AML-193 (cell line): ENCODE measurements around the gene MRPL58.

ENCODE experiments used
- DNase-seq, 2 experiments: peaks; one replicate each; lab custom pipeline; 2025; lab: John Stamatoyannopoulos, UW

MRPL58 gene

DNA sequence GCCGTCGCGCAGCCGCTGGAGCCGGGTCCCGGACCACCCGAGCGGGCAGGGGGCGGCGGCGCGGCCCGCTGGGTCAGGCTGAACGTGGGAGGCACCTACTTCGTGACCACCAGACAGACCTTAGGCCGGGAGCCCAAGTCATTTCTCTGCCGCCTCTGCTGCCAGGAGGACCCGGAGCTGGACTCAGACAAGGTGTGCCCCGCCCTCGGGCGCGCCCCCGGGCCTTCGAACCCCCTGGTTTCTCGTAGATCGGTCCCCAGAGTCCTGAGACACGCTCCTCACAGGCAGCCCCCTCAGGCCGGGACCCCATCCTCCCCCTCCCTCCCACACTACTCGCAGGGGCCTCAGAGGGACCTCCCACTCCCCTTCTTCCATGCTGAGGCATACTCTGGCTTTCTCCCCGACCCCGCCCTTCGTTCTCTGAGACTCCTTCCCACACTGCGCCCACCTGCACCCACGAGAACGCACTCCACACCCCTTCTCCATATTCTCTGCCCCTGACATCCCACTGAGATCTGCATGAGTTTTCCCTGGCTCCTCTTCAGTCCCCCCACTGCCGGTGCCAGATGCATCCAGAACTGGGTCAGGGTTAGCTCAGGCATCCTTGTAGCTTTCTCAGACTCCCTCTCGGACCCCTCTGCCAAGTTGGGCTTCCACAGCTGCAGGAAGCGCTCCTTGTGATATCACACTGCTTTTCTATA lies 35.1 kb downstream of the MRPL58 start:
- DNase-seq: no peak

DNA sequence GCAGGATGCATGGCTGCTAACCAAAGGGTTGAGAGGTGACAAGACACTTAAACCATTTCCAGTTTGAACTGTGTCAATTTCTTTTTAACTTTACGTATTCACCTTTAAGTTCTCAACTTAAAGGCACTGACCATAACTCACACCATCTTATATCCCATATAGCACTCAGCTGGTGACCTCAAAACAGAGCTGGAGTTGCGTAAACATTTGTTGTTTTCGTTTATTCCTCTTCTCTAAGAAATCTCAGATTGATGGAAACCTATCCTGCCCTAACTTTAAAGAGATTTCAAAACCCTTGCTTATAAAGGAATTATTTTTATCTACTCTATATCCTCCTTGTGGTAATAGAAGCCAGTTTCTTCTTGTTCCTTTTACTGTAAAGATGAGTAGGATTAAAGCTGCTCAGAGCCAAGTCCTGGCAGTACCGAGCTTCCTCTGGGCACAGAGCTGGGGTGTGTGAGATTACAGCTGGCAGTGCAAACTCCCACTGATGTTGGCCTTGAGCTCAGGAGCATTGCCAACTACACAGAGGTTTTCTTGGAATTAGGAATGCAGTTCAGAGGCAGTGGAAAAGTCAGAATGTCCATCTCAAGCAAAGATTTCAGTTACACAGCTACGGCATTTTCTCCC lies 35.9 kb downstream of the MRPL58 start:
- DNase-seq: peak; percentile 44 to 46

DNA sequence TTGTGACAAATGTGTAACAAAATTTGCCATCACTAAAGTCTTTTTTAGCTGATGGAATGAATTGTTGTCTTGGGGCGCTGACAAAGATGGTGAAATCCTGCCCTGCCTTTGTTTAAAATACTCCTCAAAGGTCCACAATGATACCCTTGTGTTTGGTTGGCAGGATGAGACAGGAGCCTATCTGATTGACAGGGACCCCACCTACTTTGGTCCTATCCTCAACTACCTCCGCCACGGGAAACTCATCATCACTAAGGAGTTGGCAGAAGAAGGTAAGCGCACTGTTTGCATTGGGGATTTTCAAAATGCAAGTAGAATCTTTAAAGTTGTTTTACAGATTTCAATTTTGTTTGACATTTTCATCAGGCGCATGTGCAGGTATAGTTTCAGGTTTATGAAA lies 36.6 kb downstream of the MRPL58 start:
- DNase-seq: no peak

DNA sequence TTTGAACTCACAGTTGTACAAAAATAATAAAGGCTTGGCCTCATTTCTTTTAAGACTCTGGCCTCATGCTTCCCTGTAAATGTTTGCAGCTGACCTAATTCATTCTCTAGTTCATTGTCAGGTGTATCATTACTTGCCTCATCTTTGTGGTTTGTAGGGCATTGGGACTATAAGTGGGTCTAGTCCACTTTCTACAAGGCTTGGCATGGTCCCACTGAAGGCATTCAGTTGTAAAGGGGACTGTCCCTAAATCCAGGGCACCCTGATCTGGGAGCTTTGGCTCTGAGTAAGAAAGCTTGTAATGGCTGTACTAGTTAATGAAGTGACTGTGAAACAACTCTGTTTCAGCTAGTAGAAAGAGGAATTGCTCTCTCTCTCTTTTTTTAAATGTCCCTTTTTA lies 37.2 kb downstream of the MRPL58 start:
- no peak for DNase-seq

DNA sequence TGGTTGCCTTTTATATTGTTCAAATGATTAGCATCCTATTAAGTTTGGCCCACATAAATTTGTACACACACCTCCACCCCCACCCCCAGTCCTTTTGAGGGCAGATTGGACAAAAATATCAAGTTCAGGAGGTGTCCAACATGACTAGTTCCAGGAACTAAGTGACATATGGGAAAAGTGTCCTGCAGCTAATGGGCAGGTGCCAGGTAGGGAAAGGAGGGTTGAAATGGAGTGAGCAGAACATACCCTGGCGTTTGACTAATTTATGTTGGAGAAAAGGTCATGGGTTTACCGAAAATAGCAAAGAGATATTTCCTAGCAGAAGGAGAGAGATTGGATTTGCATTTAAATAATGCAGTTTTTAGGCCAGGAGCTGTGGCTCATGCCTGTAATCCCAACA lies 39.5 kb downstream of the MRPL58 start:
- DNase-seq: no peak

DNA sequence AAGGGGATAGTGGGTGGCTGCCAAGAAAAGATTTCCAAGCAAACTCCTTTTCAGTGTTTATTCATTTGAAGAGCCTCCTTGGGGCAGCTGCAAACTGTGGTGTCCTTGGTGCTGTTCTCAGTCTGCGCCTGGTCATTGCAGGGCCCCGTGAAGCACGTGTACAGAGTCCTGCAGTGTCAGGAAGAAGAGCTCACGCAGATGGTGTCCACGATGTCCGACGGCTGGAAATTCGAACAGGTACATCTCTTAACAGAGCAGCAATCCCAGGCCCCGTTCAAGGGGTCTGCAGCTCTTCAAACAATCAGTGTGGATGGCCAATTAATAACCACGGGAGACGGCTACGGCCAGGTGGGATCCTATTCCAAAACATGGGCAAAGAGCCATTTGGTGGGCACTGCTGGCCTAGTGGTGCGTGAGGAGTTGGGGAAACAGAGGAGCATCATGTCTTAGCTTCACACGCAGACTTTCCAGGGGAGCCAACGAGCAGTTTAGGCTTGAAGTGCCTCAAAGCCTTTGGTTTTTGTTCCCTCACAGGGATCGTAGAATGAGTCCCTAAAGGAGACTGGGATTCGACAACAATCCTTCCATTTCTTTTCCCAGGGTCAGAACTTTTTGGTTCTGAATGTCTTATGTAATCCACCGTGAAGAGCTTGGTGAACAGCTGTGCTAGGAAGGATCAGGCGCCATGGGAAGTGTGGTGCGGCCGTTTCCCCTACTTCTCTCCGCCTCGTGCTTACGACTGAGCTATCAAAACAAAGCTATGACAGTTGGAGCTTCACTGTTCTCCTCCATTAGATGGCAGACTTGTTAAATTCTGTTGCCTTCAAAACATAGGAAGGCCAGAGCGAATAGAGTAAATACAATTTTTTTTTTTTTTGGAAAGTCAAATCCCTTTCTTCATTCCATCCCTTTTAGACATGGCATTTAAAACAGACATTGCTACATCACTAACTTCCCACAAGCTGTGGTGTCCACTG lies 47.2 kb downstream of the MRPL58 start:
- peak; percentile 19 to 36 for DNase-seq

DNA sequence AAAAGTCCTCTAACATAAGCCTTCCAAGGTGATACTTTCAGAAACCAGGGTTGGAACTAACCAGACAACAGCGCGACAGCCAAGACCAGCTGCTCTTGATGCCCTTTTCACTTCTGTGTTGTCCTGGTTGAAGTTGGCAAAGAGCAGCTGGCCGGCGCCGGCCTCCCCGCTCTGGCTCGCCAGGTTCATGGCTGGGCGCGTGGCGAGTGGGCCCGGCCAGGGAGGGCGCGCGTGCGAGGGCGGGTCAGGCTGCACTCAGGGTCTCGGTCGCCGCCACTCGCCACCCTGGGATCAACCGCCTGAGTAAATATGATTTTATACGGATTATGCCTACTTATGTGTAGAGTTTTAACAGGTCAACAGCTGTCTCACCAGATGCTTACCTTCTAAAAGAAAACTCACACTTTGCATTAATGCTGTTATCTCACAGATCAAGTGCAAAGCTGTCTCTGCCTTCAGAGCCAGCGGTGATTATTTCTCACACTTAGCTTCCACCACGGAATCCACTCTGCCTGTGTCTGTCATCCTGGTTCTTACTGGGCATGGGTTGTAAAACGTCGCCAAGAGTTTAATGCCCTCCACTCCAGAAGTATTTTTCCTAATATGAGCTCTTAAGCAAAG lies 48.1 kb downstream of the MRPL58 start:
- no peak for DNase-seq

DNA sequence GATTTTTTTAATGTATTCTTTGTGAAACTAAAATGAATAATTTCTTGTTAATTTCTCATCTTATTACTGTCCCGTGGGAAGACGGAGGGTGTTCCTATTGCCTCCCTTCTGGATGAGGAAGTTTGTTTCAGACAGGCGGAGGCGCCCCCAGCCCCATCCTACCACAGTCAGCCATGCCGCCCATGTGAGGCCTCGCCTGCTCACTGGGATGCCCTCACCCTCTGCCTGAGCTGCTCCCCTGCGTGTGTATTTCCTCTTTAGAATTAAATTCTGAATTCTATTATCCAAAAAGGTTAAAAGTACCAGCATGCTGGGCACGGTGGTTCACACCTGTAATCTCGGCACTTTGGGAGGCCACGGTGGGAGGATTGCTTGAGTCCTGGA lies 48.6 kb downstream of the MRPL58 start:
- no peak for DNase-seq

DNA sequence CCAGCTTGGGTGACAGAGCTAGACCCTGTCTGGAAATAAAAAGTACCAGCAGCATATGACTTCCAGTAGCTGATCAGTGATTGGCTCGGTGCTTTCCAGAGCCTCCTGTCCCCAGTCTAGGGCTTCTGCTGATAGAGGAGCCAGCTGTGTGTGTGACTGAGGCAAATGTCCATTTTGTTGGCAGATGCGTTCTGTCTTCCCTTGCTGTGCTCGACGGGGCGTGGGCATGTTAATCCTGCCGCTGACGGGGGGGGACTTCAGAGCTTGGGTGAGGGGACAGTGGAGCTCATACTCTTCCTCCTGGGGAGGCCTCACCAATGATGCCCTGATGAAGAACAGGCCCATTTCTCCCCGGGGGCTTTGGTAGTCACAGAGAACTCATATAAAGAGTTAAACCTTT lies 49.1 kb downstream of the MRPL58 start:
- DNase-seq: no peak

DNA sequence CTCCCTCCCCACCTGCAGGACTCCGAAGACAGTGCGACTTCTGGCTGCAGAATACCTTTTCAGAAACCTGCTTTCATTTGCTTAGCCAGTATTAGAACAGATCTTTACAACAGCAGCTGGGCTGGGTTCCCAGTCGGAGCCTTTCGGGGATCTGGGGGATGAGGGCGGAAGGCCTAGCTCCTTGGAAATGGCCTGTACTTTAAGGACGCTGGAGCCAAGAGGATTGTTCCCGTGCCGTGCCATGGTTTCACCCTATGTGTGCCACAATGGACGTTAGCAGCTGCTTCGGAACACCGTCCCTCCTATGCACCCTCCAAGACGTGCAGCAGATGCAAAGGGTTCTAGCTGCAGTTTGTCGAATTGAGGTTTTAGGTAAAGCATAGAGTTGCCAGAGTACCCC lies 50.7 kb downstream of the MRPL58 start:
- no peak for DNase-seq

DNA sequence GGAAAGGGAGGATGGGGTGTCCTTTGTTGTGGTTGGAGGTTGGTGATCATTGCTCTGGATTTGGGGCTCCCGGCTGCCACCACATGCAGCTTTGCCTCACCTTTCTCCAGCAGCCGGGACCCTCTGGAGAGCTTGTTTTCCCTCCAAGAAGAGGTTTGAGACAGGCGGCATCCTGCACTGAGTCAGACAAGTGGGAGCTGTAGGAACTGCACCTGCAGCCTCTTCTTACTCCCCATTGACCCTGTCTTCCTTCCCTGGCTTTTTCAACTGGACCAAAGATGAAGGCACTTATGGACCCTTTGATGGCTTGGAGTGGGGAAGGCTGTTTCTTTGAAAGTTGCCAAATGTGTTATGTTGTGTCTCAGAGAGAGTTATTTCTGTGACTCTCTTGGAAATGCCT lies 51.2 kb downstream of the MRPL58 start:
- DNase-seq: no peak

DNA sequence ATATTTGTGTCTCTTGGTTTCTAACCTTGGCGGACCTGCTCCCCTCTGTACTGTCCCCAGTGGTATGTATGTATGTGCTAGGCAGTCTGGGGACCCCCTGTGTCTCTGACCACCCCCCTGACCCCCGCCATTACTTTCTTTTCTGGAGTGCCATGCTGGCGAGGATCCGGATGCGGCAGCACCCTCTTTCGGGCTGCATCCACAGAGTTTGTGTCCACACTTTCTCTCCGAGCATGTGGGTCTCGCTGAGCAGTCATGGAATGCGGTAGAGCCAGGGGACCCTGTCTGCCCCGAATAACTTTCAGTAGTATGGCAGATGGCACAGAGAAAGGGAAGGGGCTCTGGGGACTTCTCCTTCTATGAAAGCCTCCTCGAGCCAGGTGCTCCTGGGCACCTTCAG lies 51.6 kb downstream of the MRPL58 start:
- DNase-seq: no peak

DNA sequence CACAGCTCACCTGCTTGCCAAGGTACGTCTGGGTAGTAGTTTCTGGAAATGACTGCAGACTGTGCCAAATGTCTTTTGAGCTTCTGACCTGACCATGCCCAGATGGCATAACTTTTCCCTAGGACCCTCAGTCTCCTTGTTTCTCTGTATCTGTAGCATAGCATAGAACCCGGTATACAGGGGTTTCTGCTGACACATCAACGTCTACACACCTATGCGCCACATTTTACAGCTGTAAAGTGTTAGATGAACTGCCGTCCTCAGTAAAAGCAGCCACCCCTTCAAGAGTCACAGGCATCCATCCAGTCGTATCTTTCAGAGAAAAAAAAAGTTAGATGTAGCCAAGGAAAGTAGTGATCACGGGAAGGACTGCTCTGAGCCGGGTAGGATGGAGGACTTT lies 52.0 kb downstream of the MRPL58 start:
- DNase-seq: no peak

DNA sequence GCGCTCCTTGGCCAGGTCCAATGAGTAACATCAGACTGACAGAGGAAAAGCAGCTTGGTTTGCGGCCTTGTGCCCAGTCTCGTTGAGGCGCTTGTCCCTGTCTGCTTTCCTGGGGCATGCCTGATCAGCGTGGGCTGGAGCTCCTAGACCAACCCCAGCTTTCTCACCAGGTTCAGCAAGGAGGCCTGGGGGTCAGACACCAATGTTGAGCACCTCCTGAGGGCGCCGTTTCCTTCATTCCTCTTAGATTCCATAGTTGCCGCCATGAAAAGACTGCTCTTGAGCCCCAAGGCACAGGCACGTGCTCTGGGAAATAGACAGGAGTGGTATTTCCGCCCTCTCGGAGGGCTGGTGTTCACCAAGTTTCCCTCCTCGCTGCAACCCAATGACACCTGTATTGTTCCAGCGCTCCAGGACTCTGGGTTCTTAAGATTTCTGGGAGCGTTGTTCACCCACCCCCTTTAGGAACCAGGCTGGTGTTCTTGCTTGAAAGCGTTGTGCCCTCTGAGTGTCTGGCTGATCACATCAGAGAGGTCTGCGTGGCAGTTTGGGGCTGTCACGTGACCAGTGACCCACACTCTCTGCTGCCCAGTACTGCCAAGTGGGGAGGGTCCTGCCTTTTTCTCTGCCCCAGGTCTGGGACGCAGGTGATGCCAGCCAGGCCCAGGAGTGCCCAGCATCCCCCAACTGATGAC lies 52.5 kb downstream of the MRPL58 start:
- no peak for DNase-seq

DNA sequence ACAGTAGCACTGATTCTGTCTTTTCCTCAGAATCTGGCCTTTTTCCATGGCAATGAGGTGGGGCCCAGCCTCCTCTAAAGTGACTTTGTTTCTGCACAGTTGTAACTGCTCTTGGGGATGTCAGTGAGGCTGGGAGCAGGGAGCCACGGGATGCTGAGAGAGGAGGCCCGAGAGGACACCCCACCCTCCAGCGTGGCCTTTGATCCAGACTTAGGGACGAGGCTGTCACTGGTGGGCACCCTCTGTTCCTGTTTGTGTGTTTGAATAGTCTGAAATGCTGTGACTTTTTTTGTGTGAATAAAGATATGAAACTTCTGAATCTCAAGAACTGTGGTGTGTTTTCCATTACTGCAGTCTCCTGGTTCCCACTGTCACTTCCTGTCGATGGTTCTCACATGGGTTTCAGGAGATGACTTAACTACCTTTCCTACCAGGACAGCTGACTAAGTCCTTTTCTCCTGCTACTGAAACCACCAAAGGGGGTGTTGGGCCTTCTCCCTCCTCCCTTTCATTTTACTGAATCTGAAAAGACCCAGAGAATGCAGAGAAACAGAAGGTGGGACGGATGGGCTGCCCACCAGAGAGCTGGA lies 53.2 kb downstream of the MRPL58 start:
- DNase-seq: no peak

DNA sequence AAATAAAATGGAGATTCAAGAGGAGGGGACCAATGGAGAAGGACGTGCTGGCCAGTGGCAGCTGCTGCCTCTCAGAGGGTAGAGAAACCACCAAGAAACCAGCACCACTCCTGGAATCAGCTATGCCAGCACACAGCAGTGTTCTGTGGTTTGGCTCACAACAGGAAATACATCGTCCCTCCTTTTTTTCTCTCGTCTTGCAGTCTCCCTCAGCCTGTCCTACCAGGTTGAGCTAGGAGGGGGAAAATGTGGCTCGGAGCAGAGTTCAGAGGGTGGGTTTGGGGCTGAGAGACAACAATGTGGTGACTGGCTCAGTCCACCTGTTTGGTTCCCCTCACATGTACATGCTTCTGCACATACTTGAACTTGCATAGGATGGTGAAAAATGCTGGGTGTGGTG lies 55.4 kb downstream of the MRPL58 start:
- DNase-seq: peak; percentile 28 to 41

DNA sequence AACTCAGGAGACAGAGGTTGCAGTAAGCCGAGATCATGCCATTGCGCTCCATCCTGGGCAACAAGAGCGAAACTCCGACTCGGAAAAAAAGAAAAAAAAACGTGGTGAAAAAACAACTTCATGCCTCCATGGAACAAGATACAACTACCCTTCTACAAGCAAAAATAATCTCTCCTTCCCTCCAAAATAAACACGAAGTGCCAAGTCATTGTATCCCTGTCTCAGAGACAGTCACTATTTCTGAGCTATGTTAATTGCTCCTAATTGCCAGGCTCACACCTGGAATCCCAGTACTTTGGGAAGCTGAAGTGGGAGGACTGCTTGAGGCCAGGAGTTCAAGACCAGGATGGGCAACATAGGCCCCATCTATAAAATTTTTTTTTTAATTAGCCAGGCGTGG lies 56.3 kb downstream of the MRPL58 start:
- no peak for DNase-seq

DNA sequence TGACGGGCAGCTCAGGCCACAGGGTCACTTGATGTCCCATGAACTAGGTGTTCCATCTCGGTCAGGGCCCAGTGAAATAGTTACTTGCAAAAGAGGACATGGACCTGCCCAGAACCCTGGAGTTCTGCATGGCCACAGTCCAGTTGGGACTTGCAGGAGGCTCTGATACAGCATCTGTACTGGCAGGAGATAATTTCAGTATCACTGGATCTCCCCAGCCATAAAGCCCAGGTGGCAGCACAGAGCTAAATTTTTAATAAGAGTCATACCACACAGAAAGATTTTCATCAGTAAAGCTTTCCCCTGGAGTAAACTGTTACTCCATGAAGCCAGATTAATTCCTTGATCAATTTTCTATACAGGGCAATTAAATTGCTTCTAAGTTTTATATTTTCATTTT lies 57.3 kb downstream of the MRPL58 start:
- peak; percentile 52 to 71 for DNase-seq
